Ecto neural progenitor cell (in vitro differentiated cells): ENCODE measurements around the gene ARHGEF26.

Experiments
- DNase-seq: peaks from one replicate; pipeline ENCODE4 v3.0.0-alpha.2; 2018; ENCODE audit warnings: low spot score

The ARHGEF26 gene

GRCh38 chr3:154119951-154120350, 1.2 kb upstream of the ARHGEF26 start:
- no peak for DNase-seq

- DNase-seq, result peak; percentile 66
These were observed 736 bp downstream of the ARHGEF26 start for GRCh38 chr3:154121701-154122551.

GRCh38 chr3:154122552-154122911, 1.3 kb downstream of the ARHGEF26 start:
- DNase-seq, result no peak

- DNase-seq, result peak; percentile 50
These were observed 1.8 kb downstream of the ARHGEF26 start for GRCh38 chr3:154122912-154123559.

GRCh38 chr3:154123906-154124305, 2.7 kb downstream of the ARHGEF26 start:
- DNase-seq, result no peak

GRCh38 chr3:154125378-154126030, 4.3 kb downstream of the ARHGEF26 start:
- no peak for DNase-seq

- no peak for DNase-seq
These were observed 5.5 kb downstream of the ARHGEF26 start for GRCh38 chr3:154126651-154127050.

GRCh38 chr3:154129625-154130024, 8.4 kb downstream of the ARHGEF26 start:
- no peak for DNase-seq

- DNase-seq, result no peak
These were observed 9.3 kb downstream of the ARHGEF26 start for GRCh38 chr3:154130540-154130939.

- DNase-seq, result no peak
These were observed 10.6 kb downstream of the ARHGEF26 start for GRCh38 chr3:154131830-154132229.

GRCh38 chr3:154132777-154133375, 11.7 kb downstream of the ARHGEF26 start:
- no peak for DNase-seq

GRCh38 chr3:154135511-154136173, 14.5 kb downstream of the ARHGEF26 start:
- no peak for DNase-seq

GRCh38 chr3:154137036-154137435, 15.8 kb downstream of the ARHGEF26 start:
- no peak for DNase-seq

- DNase-seq, result no peak
These were observed 18.8 kb downstream of the ARHGEF26 start for GRCh38 chr3:154139996-154140436.

GRCh38 chr3:154142608-154143007, 21.4 kb downstream of the ARHGEF26 start:
- DNase-seq, result no peak

GRCh38 chr3:154143873-154144272, 22.7 kb downstream of the ARHGEF26 start:
- DNase-seq, result peak; percentile 48

- no peak for DNase-seq
These were observed 23.8 kb downstream of the ARHGEF26 start for GRCh38 chr3:154144825-154145465.

GRCh38 chr3:154148541-154148940, 27.4 kb downstream of the ARHGEF26 start:
- DNase-seq, result no peak

- no peak for DNase-seq
These were observed 28.1 kb downstream of the ARHGEF26 start for GRCh38 chr3:154149286-154149685.

- DNase-seq, result no peak
These were observed 30.8 kb downstream of the ARHGEF26 start for GRCh38 chr3:154151969-154152368.

GRCh38 chr3:154152741-154153140, 31.6 kb downstream of the ARHGEF26 start:
- DNase-seq, result no peak
